ENCODE measurements around the gene CCNG2.

CCNG2 gene

DNA sequence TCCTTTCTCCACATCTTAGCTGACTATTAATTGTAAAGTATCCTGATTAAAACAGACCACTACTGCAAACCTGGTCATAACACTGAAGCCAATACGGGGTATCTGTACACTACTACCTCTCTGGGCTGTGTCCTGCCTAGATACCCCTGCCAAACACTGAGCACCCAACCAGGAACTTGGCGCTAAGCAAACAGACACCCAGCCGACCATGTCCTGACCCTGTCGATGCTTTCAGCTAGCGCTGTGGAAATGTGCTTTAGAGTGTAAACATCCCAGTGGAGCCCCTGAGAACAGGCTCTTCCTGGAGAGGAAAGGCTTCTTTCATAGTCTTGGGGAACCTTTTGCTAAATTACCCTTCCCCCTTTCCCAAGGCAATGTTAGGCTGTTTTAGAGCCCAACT is 52.9 kb downstream of the CCNG2 start:
- DNase-seq, result no peak

- no peak for DNase-seq
These were observed 58.1 kb downstream of the CCNG2 start for GRCh38 chr4:77215107-77215506.

- DNase-seq, result no peak
These were observed 60.5 kb downstream of the CCNG2 start for GRCh38 chr4:77217526-77217925.

DNA sequence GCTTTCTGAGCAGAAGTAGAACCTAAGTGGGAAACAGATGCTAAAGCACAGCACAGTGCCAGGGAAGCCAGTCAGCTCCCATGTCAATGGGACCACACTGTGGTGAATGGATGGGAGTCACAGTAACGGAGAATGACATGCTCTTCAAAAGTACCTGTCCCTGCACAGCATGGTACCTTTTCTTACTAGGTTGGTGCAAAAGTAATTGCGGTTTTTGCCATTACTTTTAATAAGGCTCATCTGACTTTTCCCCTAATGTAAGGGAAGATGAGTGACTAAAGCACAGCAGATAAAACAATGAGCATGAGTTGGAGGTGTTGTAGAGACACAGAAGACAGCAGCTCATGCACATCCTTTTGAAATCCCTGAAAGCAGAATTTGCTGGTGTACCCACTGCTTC is 62.3 kb downstream of the CCNG2 start:
- DNase-seq, result no peak

All from NCI-H345 (cell line).